ENCODE results near the gene TERF2IP. TPM values are rescaled to one million over a fixed set of nuclear protein-coding genes. Genes with fewer than 3 reads are reported as not detected.

TERF2IP gene
- total and polyA plus RNA-seq, 8 donors, result 46.7 to 88.7 (median 77.3) TPM

DNA sequence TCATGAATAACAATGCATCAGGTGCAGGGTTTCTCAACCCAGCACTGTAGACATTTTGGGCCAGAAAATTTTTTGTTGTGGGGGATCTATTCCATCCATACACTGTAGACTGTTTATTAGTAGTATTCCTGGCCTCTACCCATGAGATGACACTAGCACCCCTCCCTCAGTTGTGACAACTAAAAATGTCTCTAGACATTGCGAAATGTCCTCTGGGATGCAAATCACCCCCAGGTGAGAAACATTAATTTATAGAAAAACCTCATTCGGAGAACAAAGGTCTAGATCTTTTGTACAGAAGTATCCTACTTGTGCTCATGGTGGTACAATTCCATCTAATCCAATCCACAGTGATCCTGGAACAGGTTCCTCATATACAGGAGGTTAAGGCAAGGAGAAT lies 28.8 kb upstream of the TERF2IP start:
- intact Hi-C loops (cut with DNase I), result no loop called here
- ATAC-seq, result no peak
- H3K36me3 ChIP-seq, result peaks cover 0 to 62% of the 10 kb centered on the region in 2 donors
- no peak overlapping the region for H3K4me3 ChIP-seq
- DNase-seq, result no peak
- H3K9me3 ChIP-seq, result no peaks in the 10 kb centered on the region
- TF ChIP-seq, protein P1, sequence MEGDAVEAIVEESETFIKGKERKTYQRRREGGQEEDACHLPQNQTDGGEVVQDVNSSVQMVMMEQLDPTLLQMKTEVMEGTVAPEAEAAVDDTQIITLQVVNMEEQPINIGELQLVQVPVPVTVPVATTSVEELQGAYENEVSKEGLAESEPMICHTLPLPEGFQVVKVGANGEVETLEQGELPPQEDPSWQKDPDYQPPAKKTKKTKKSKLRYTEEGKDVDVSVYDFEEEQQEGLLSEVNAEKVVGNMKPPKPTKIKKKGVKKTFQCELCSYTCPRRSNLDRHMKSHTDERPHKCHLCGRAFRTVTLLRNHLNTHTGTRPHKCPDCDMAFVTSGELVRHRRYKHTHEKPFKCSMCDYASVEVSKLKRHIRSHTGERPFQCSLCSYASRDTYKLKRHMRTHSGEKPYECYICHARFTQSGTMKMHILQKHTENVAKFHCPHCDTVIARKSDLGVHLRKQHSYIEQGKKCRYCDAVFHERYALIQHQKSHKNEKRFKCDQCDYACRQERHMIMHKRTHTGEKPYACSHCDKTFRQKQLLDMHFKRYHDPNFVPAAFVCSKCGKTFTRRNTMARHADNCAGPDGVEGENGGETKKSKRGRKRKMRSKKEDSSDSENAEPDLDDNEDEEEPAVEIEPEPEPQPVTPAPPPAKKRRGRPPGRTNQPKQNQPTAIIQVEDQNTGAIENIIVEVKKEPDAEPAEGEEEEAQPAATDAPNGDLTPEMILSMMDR (IDR thresholded peaks at IDR 0.05), result no peak
- H3K27me3 ChIP-seq, result no peaks in the 10 kb centered on the region
- H3K4me1 ChIP-seq, result peaks cover 8 to 31% of the 10 kb centered on the region in 2 donors
- H3K27ac ChIP-seq, result no peak overlapping the region

DNA sequence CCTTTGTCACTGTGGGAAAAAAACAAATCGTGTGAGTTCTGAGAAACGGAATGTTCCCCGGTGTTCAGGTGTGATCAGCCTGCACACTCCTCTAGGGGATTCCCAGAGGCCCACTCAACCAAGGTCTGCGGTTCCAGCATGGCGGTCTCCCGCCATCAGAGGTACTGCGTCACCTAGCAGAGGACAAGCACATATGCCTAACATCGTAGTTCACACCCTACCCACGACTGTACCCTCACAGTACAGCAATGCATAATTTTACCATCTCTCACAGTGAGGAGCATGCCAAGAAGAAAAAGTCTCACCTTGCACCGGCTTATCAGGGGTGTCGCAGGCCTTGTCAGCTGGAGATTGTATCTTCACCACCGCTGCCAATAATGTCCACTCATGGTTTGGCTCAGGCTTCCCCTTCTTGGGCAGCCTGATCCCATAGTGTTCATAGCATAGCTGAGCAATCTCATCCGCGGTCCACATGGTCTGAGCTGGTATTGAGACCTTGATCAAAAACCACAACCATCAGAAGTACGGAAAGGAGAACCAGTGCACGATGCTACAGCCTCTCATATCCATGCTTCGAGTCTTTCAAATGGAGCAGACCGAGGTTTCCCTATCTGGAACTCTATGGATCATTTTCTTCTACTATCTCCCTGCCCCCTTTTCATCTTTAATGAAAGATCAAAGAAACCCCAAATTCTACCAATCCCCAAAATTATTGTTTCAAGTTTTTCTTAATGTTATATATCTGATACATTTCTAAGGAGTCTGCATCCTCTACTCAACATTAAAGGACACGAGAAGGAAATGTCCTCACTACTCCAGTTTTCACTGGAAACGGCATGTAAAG lies 27.0 kb upstream of the TERF2IP start:
- H3K9me3 ChIP-seq, result no peaks in the 10 kb centered on the region
- H3K4me3 ChIP-seq, result no peak overlapping the region
- H3K4me1 ChIP-seq, result peaks cover 8 to 31% of the 10 kb centered on the region in 2 donors
- no peak for ATAC-seq
- H3K27ac ChIP-seq, result peak overlapping the region in 1 of 2 donors; percentile 20
- intact Hi-C loops (cut with DNase I), result no loop called here
- TF ChIP-seq, protein P1 (IDR thresholded peaks at IDR 0.05), result no peak
- H3K36me3 ChIP-seq, result peaks cover 0 to 50% of the 10 kb centered on the region in 2 donors
- H3K27me3 ChIP-seq, result no peaks in the 10 kb centered on the region
- DNase-seq, result no peak

DNA sequence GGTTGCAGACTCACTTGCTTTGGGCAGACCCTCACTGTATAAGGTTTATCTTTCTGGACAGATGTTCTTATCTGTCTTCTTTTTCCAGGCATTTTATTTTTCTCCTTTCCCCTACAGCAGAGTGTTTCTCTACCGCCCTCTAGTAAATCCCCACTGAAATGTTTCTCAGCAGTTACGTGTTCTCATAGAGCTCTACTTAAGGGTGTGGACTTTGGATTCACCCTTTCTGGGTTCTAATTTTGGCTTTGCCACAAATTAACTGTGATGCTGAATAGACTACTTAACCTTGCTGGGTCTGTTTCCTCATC lies 26.4 kb upstream of the TERF2IP start:
- H3K9me3 ChIP-seq, result no peaks in the 10 kb centered on the region
- intact Hi-C loops (cut with DNase I), result no loop called here
- H3K4me3 ChIP-seq, result no peak overlapping the region
- H3K27me3 ChIP-seq, result no peaks in the 10 kb centered on the region
- H3K4me1 ChIP-seq, result peaks cover 8 to 31% of the 10 kb centered on the region in 2 donors
- H3K27ac ChIP-seq, result no peak overlapping the region
- H3K36me3 ChIP-seq, result peaks cover 0 to 50% of the 10 kb centered on the region in 2 donors
- ATAC-seq (no peak), DNase-seq (peak in 1 of 4 donors; percentile 28)
- TF ChIP-seq, protein P1 (IDR thresholded peaks at IDR 0.05), result peak in 1 of 2 donors; percentile 12

DNA sequence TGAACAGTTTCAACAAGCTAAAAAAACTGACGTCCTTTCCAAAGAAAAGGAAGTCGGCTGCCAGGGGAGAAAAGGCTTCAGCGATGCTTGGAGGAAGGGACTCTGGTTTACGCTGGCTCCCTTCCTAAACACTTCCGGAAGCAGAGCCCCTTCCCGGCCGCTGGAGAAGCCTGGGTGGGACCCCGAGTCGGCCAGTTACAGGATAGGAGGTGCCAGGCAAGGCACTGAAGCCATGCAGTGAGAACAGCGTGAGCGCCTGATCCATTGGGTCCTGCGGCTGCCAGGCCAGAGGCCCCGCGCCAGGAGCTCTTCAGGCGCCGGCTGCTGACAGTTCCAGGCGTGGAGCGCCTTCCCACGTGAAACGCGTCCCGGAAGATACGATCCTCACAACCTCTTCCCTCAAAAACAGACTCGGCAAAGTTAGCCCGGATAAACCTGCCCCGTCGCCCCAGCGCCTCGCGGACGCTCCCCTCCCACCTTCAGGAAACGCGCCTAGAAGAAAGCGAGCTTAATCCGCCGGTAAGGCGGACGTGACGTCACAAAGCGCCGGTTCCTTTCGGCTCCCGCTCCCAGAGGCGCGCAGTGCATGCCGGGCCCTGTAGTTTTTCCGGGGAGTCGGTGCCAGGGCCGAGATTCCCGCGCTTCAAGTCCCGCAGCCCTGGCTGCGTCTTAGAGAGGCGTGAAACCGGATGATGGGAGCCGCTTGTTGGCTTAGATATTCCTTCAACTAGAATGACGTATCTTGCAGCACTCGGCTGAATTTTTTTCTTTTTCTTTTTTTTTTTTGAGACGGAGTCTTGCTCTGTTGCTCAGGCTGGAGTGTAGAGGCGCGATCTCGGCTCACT lies 24.6 kb upstream of the TERF2IP start, which contains the start of gene ADAT1:
TSS of gene ADAT1 (minus strand) at position 521 of the 845 bp plus-strand sequence. CDS start 2,482 bp downstream, outside the sequence.
- Histone ChIP-seq H3K27me3 (no peaks in the 10 kb centered on the region), H3K9me3 (no peaks in the 10 kb centered on the region), H3K36me3 (peaks cover 0 to 50% of the 10 kb centered on the region in 2 donors), H3K4me1 (peaks cover 8 to 40% of the 10 kb centered on the region in 2 donors), H3K4me3 (peak within 1 kb of the TSS; percentile 77 to 79), H3K27ac (peak within 1 kb of the TSS; percentile 91 to 92)
- DNase-seq, result peak; percentile 98 to 99 (median 98)
- TF ChIP-seq, protein P1 (IDR thresholded peaks at IDR 0.05), result no peak
- intact Hi-C loops (cut with DNase I), result no loop called here
- peak; percentile 96 for ATAC-seq

DNA sequence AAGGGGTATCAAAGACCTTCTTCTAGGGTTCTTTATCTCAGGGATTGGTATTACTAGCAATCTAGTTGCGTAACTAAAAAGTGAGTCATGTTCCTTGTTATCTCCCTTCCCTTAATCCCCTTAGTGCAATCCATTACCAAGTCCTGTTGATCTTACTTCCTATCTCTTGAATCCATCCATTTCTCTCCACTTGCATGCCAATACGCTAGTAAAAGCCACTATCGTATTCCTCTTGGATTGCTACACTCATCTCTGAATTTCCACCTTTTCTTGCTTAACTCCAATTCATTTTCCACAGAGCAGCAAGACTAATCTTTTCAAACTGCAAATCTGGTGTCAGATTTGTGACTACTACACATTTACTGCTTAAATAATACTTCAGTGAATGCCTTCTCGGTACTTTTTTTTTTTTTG lies 22.6 kb upstream of the TERF2IP start:
- Histone ChIP-seq H3K4me3 (no peak overlapping the region), H3K9me3 (no peaks in the 10 kb centered on the region), H3K27ac (no peak overlapping the region), H3K36me3 (peaks cover 0 to 51% of the 10 kb centered on the region in 2 donors), H3K4me1 (peaks cover 8 to 43% of the 10 kb centered on the region in 2 donors), H3K27me3 (no peaks in the 10 kb centered on the region)
- ATAC-seq (no peak), DNase-seq (no peak)
- intact Hi-C loops (cut with DNase I), result no loop called here
- TF ChIP-seq, protein P1 (IDR thresholded peaks at IDR 0.05), result no peak
